ENCODE data around the gene RPL13. TPM values are rescaled to one million over a fixed set of nuclear protein-coding genes. Genes with fewer than 3 reads are reported as not detected.

The RPL13 gene
- total RNA-seq, 1 donor from 2014 or later: 1,914 TPM

DNA sequence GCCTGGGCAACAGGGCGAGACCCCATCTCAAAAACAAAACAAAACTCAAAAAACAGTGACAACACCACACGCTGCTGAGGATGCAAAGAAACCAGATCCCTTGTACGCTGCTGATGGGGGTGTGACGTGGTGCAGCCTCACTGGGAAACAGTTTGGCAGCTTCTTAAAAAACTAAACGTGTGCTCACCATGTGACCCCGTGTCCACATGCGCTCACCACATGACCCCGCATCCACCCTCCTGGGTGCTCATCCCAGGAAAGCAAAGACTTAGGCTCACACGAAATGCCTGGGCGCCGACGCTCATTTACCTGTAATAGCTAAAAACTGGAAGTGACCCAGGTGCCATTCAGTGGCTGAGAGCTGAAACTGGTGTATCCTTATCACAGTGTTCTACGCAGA is 19.9 kb upstream of the RPL13 start:
- H3K36me3 Mint-ChIP-seq: peaks cover 12% of the 10 kb centered on the region
- no peaks in the 10 kb centered on the region for H3K9me3 Mint-ChIP-seq
- Histone ChIP-seq H3K79me2 (ENCODE audit: low read depth) (no peaks in the 10 kb centered on the region), H4K20me1 (ENCODE audit: low read depth) (no peaks in the 10 kb centered on the region), H2AFZ (replicated peaks) (no peak overlapping the region), H3K4me3 (no peak overlapping the region), H3F3A (ENCODE audit: low read depth) (no peaks in the 10 kb centered on the region), H3K27me3 (no peaks in the 10 kb centered on the region), H3K4me1 (no peaks in the 10 kb centered on the region), H3K9me3 (ENCODE audit: low read depth) (no peaks in the 10 kb centered on the region), H3K4me2 (no peak overlapping the region), H3K27ac (no peak overlapping the region), H3K36me3 (no peaks in the 10 kb centered on the region), H3K9ac (no peak overlapping the region)
- no peak overlapping the region for H3K27ac Mint-ChIP-seq
- H3K4me1 Mint-ChIP-seq: no peaks in the 10 kb centered on the region
- peaks cover 4% of the 10 kb centered on the region for H3K27me3 Mint-ChIP-seq (ENCODE audit: insufficient read depth, low read depth)
- no peak for DNase-seq (ENCODE audit: low spot score)
- TF ChIP-seq, protein P1, sequence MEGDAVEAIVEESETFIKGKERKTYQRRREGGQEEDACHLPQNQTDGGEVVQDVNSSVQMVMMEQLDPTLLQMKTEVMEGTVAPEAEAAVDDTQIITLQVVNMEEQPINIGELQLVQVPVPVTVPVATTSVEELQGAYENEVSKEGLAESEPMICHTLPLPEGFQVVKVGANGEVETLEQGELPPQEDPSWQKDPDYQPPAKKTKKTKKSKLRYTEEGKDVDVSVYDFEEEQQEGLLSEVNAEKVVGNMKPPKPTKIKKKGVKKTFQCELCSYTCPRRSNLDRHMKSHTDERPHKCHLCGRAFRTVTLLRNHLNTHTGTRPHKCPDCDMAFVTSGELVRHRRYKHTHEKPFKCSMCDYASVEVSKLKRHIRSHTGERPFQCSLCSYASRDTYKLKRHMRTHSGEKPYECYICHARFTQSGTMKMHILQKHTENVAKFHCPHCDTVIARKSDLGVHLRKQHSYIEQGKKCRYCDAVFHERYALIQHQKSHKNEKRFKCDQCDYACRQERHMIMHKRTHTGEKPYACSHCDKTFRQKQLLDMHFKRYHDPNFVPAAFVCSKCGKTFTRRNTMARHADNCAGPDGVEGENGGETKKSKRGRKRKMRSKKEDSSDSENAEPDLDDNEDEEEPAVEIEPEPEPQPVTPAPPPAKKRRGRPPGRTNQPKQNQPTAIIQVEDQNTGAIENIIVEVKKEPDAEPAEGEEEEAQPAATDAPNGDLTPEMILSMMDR (IDR thresholded peaks at IDR 0.05): no peak
- TF ChIP-seq EZH2 (IDR thresholded peaks at IDR 0.05): no peak
- TF ChIP-seq EZH2phosphoT487 (IDR thresholded peaks at IDR 0.05): no peak
- H3K4me3 Mint-ChIP-seq: no peak overlapping the region

DNA sequence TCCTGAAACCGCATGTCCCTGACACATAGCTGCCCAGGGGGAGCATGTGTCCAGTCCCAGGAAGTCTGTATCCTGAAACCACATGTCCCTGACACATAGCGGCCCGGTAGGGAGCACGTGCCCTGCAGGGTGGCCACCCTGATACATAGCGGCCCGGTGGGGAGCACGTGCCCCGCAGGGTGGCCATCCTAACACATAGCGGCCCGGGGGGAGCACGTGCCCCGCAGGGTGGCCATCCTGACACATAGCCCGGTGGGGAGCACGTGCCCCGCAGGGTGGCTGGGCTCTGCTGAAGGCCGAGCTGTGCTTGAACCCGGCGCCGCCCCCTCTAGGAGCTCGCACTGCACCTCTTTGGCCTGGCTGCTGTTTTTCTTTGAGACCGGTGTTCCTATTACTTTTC is 18.7 kb upstream of the RPL13 start:
- Mint-ChIP-seq H3K36me3 (peaks cover 11% of the 10 kb centered on the region), H3K27me3 (ENCODE audit: insufficient read depth, low read depth) (peaks cover 4% of the 10 kb centered on the region), H3K4me3 (no peak overlapping the region), H3K4me1 (no peaks in the 10 kb centered on the region), H3K9me3 (no peaks in the 10 kb centered on the region), H3K27ac (no peak overlapping the region)
- no peak overlapping the region for H2AFZ ChIP-seq (replicated peaks)
- no peaks in the 10 kb centered on the region for H4K20me1 ChIP-seq (ENCODE audit: low read depth)
- H3K27me3 ChIP-seq: no peaks in the 10 kb centered on the region
- no peak for DNase-seq (ENCODE audit: low spot score)
- H3K36me3 ChIP-seq: no peaks in the 10 kb centered on the region
- no peaks in the 10 kb centered on the region for H3F3A ChIP-seq (ENCODE audit: low read depth)
- no peaks in the 10 kb centered on the region for H3K79me2 ChIP-seq (ENCODE audit: low read depth)
- TF ChIP-seq, protein P1 (IDR thresholded peaks at IDR 0.05): no peak
- TF ChIP-seq EZH2 (IDR thresholded peaks at IDR 0.05): no peak
- no peak for TF ChIP-seq EZH2phosphoT487 (IDR thresholded peaks at IDR 0.05)
- H3K4me1 ChIP-seq: no peaks in the 10 kb centered on the region
- no peak overlapping the region for H3K27ac ChIP-seq
- no peaks in the 10 kb centered on the region for H3K9me3 ChIP-seq (ENCODE audit: low read depth)
- no peak overlapping the region for H3K4me3 ChIP-seq
- H3K4me2 ChIP-seq: no peak overlapping the region
- no peak overlapping the region for H3K9ac ChIP-seq

DNA sequence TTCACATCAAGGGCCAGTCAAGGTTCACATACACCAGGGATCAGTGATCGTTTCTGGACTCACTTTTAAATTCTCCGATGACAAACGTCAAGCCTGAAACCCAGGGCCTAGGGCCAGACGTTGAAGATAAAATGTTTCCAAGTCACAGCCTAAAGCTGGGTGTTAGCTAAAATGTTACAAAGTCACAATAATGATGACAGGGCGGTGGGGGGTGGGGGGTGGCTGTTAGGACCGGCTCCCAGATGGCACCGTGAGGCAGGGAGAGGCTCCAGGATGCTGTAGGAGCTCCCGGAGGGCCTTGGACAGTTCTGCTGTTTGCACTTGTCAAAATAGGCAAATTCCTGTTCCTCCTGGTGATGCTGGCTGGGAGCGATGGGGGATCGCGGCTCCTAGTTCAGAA is 16.4 kb upstream of the RPL13 start:
- H2AFZ ChIP-seq (replicated peaks): no peak overlapping the region
- H3K9me3 ChIP-seq (ENCODE audit: low read depth): no peaks in the 10 kb centered on the region
- Mint-ChIP-seq H3K4me1 (no peaks in the 10 kb centered on the region), H3K36me3 (peaks cover 13% of the 10 kb centered on the region), H3K9me3 (no peaks in the 10 kb centered on the region), H3K4me3 (no peak overlapping the region), H3K27me3 (ENCODE audit: insufficient read depth, low read depth) (peaks cover 9% of the 10 kb centered on the region), H3K27ac (no peak overlapping the region)
- H4K20me1 ChIP-seq (ENCODE audit: low read depth): no peaks in the 10 kb centered on the region
- H3K79me2 ChIP-seq (ENCODE audit: low read depth): no peaks in the 10 kb centered on the region
- no peak overlapping the region for H3K9ac ChIP-seq
- no peaks in the 10 kb centered on the region for H3K36me3 ChIP-seq
- no peak overlapping the region for H3K27ac ChIP-seq
- H3K4me3 ChIP-seq: no peak overlapping the region
- H3K4me1 ChIP-seq: no peaks in the 10 kb centered on the region
- no peak overlapping the region for H3K4me2 ChIP-seq
- no peaks in the 10 kb centered on the region for H3K27me3 ChIP-seq
- TF ChIP-seq EZH2phosphoT487 (IDR thresholded peaks at IDR 0.05) (no peak), EZH2 (IDR thresholded peaks at IDR 0.05) (no peak)
- TF ChIP-seq, protein P1 (IDR thresholded peaks at IDR 0.05): no peak
- DNase-seq (ENCODE audit: low spot score): no peak
- no peaks in the 10 kb centered on the region for H3F3A ChIP-seq (ENCODE audit: low read depth)

DNA sequence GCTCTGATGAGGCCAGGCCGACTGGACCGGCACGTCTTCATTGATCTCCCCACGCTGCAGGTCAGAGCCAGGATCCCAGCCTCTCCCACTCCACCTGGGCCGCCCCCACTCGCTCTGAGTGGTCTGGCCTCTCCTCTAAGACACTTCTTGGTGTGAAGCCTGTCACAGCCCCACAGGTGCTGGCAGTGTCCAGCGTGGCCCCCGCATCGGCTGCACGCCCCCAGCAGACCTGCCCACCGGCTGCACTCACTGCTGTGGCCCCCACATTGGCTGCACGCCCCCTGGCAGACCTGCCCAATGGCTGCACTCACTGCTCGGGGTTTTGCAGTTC is 15.8 kb upstream of the RPL13 start:
- TF ChIP-seq EZH2 (IDR thresholded peaks at IDR 0.05): no peak
- no peak for TF ChIP-seq EZH2phosphoT487 (IDR thresholded peaks at IDR 0.05)
- TF ChIP-seq, protein P1 (IDR thresholded peaks at IDR 0.05): no peak
- no peak overlapping the region for H3K4me3 Mint-ChIP-seq
- H3K9me3 Mint-ChIP-seq: no peaks in the 10 kb centered on the region
- H3K4me3 ChIP-seq: no peak overlapping the region
- H3K4me1 Mint-ChIP-seq: no peaks in the 10 kb centered on the region
- H3K36me3 ChIP-seq: no peaks in the 10 kb centered on the region
- H3K4me1 ChIP-seq: no peaks in the 10 kb centered on the region
- no peak overlapping the region for H2AFZ ChIP-seq (replicated peaks)
- no peak overlapping the region for H3K9ac ChIP-seq
- H3K27ac Mint-ChIP-seq: no peak overlapping the region
- H3F3A ChIP-seq (ENCODE audit: low read depth): no peaks in the 10 kb centered on the region
- peaks cover 9% of the 10 kb centered on the region for H3K27me3 Mint-ChIP-seq (ENCODE audit: insufficient read depth, low read depth)
- H3K27ac ChIP-seq: no peak overlapping the region
- no peaks in the 10 kb centered on the region for H4K20me1 ChIP-seq (ENCODE audit: low read depth)
- H3K36me3 Mint-ChIP-seq: peaks cover 14% of the 10 kb centered on the region
- no peak for DNase-seq (ENCODE audit: low spot score)
- no peaks in the 10 kb centered on the region for H3K9me3 ChIP-seq (ENCODE audit: low read depth)
- no peaks in the 10 kb centered on the region for H3K27me3 ChIP-seq
- H3K79me2 ChIP-seq (ENCODE audit: low read depth): no peaks in the 10 kb centered on the region
- H3K4me2 ChIP-seq: no peak overlapping the region

All from neural progenitor cell (in vitro differentiated cells).